Right lung (tissue), 10 donors: Measurements from ENCODE around the gene CLCN2. TPM values are rescaled to one million over a fixed set of nuclear protein-coding genes. Genes with fewer than 3 reads are reported as not detected.

Source experiments
- DNase-seq, 2 donors: peaks; one replicate each; pipeline ENCODE4 v3.0.0-alpha.2; 2013
- long read RNA-seq, 8 donors: transcript quantifications; one replicate each; lab custom pipeline, GENCODE V29; 2026
- polyA plus RNA-seq, 5 donors: library from polyadenylated mRNA; unstranded; fragments of 120-200 nt; gene quantifications; one replicate each; pipeline versions ENCODE4 v1.2.1 to v1.2.3, GENCODE V29; 2013; ENCODE audit warnings: inconsistent platforms in 1 of 5, low replicate concordance in 1 of 5; ENCODE audit not compliant: insufficient read length in 5 of 5, insufficient read depth in 1 of 5

CLCN2 gene
- 10 to 100 TPM in 2 of 5 donors, 1 to 10 TPM in 3; 8.6 to 12.5 (median 9.8) TPM for polyA plus RNA-seq
- long read RNA-seq, donor 1, partial matches to known transcripts: 0 of 4 reads
- long read RNA-seq, donor 1, other reads (novel, unspliced or antisense): 0 of 4 reads
- long read RNA-seq, donor 2, partial matches to known transcripts: 0 of 1 reads
- long read RNA-seq, donor 2, other reads (novel, unspliced or antisense): 0 of 1 reads
- long read RNA-seq, donor 3, partial matches to known transcripts: 0 of 3 reads
- long read RNA-seq, donor 3, other reads (novel, unspliced or antisense): 0 of 3 reads
- long read RNA-seq, donor 4, partial matches to known transcripts: 109 of 112 reads
- long read RNA-seq, donor 4, other reads (novel, unspliced or antisense): 0 of 112 reads
- long read RNA-seq, donor 5, partial matches to known transcripts: 0 of 1 reads
- long read RNA-seq, donor 5, other reads (novel, unspliced or antisense): 0 of 1 reads
- long read RNA-seq, donor 6, partial matches to known transcripts: 0 of 1 reads
- long read RNA-seq, donor 6, other reads (novel, unspliced or antisense): 0 of 1 reads
- long read RNA-seq, donor 7, partial matches to known transcripts: 160 of 172 reads
- long read RNA-seq, donor 7, other reads (novel, unspliced or antisense): 9 of 172 reads
- long read RNA-seq, donor 8, partial matches to known transcripts: 0 of 2 reads
- long read RNA-seq, donor 8, other reads (novel, unspliced or antisense): 0 of 2 reads

DNA sequence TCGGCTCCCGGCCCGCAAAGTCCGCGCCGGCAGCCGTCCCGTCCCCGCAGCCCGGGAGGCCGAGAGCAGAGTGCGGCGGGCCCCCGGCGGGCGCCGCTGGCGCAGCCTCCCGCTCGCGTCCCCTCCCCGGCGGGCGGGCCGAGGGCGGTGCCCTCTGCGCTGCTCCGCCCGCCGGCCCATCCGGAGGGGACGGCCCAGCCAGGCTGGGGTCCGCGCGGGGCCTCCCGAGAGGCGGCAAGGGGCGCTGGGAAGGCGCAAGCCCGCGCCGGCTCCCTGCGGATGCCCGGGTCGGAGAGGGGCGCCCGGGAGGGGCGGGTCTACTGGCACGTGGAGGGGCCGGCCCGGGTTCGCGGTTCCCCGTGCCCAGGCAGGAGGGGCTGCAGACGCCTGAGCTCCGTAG is at the start of gene CLCN2, which contains the start of gene POLR2H:
TSS of gene CLCN2 (minus strand) at position 74 of the 400 bp plus-strand sequence. CDS start 126 bp downstream, outside the sequence.
TSS of gene POLR2H (plus strand) at position 179 of the 400 bp plus-strand sequence. CDS start 1,783 bp downstream, outside the sequence.
- peak; percentile 78 to 80 for DNase-seq

DNA sequence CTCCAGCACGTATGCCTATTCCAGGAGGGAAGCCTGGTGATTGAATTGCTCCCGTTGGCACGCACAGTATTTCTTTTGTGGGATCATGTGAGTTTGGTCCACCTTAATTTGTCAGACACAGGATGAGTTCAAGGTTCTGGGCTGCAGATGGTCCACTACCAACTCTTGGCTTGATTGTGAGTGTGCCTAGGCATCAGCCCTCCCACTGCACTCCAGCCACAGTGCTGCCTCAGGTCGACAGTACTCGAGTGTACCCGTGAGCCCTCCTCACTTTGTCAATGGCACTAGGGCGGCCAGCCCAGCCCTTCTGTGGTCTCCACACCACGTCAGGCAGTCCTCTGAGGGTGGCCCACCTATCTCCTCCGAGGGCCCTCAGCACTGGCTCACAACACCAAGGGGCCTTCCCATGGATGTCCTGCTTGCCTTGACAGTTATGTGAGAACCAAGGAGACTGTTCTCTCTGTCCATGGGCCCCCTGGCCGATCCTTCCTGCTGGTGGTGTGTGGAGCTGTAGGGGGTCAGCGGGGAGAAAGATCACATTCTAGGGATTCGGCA is 48.6 kb upstream of the CLCN2 start:
- no peak for DNase-seq

DNA sequence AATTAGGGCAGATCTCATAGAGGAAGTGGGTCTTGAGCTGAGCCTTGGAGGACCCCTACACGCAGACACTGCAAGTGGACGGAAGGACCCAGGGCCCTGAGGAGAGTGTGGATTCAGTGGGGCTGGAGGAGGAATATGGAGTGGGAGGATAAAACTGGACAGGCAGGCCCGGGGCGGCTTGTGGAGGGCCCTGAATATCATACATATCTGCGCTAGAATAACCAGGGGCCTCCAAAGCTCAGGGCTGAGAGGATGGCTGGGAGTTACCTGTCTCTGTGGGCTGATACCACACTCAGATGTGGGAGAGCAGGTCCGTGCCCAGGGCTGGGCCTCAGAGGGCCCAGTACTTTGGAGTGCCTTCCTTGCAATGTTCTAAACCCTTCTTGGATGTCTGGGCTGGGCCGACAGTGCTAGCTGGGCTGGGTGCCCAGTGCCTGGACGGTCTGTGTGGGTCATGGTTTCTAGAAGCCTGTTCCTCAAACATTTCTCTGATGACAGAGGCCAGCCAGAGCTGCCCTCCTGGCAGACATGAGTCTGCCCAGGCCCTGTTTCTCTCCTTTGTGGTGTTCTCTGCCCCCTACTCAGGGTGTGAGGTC is 48.0 kb upstream of the CLCN2 start:
- no peak for DNase-seq

DNA sequence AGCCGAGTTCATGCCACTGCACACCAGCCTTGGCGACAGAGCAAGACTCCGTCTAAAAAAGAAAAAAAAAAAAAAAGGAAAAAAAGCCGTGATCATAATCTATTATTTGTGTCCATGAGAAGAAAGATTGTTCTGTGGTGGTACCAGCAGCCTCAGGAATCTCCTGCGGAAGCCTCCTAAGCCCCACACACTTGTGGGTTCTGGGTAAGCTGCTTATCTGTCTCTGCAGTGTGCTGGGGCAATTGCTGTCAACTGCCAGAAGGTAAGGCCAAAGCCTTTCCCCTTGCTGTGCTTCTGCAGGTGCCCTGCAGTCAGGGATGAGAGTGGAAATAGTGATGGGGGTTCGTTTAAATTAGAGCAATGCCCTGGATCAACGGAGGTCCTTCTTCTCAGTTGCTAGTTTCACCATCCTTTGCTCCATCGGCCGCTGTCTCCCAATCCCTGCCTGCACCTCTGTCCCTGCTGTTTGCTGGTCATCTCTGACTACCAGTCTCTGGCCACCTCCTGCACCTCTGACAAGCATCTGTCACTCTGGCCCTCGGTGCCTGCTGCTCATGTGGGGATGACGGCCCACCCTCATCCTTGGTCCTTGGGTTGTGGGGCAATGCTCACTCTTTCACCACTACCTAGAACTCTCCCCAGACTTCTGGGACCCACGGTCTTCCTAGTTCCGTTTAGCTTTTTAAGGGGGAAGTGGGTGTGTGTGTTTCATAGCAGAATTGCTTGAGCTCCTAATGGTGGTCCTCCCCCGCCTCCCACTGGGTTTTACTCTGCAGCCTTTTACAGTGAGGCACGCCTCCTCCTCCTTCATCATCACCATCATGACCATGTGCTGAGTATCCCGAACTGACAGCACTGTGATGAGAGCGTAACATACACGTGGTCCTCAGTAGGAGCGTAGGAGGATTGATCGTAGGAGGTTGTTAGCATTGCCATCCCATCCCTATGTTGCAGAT is 43.9 kb upstream of the CLCN2 start:
- no peak for DNase-seq

DNA sequence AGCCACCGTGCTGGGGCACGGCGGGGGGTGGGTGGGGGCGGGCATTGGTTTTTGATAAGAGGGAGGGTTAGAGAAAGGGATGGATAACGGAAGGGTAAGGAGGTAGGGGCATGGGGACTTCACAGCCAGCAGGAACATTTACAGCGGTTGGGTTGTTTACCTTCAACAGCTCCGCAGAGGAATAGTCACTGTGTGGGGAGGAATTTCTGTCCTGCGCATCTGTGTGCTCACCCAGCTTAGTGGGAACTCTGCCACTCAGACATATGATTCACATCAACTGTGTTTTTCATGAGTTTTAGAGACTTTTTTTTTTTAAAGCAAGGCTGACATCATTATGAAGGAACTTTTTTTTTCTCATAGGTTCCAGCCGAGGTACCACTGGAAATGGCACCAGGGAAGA is 38.0 kb upstream of the CLCN2 start:
- DNase-seq: peak in 1 of 2 donors; percentile 33

DNA sequence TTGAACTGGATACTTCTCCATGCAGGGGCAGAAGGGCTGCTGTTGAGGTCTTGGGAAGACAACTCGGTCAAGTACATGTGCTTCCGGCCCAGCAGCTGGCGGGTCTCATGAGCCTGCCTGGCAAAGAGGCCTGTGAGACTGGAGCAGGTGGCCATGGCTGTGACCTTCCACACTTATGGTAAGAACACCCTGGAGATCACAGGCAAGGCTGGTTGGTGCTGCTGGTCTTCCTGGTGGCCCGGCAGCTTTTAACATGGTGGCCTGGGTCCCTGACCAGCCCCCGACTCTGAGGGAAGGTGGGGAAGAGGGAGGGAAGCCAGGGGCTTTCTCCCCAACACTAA is 33.9 kb upstream of the CLCN2 start:
- no peak for DNase-seq

DNA sequence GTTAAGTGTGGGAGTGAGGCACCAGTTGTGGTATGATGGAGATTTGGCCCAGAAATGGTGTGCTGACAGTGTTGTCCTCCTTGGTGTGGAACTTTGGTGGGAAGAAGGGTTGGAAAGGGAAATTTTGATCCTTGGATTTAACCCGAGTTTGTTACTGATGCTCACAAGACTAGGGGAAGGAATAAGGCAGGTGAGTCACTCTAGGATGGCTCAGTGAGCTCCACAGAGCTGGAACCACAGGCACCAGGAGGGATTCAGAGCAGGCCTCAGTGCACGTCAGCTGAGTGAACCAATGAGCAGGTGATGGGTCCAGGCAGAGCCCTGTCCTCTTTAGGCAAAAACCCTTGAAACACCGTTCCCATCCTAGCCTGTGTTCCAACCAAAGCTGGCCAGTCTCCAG is 29.9 kb upstream of the CLCN2 start:
- no peak for DNase-seq

DNA sequence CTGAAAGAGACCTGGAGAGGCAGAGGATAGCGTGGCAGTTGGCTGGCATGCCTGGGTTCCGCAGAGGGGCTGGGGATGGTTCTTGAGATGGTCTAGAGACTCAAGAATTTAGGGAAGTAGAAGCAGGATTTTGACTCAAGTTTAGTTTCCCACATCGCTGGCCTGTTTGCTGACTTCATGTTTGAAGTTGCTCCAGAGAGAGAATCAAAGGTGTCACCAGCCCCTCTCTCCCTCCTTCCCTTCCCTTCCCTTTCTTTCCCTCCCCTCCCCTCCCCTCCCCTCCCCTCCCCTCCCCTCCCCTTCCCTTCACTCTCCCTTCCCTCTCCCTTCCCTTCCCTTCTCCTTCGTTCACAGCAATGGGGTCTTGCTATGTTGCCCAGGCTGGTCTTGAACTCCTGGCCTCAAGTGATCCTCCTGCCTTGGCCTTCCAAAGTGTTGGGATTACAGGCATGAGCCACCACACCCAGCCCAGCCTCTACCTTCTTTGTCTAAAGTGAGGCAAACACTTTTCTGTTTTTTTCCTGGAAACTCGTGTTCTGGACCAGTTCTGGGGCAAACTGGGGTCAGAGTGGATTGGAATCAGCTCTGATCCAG is 28.6 kb upstream of the CLCN2 start:
- no peak for DNase-seq

DNA sequence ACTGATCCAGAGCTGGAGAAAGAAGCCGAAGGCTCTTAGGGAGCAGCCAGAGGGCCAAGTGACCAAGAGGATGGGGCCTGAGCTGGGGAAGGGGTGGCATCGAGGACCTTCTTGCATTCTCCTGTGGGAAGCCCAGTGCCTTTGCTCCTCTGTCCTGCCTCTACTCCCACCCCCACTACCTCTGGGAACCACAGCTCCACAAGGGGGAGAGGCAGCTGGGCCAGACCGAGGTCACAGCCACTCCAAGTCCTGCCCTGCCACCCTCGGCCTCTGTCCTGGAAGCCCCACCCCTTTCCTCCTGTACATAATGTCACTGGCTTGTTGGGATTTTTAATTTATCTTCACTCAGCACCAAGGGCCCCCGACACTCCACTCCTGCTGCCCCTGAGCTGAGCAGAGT is 28.0 kb upstream of the CLCN2 start:
- no peak for DNase-seq

DNA sequence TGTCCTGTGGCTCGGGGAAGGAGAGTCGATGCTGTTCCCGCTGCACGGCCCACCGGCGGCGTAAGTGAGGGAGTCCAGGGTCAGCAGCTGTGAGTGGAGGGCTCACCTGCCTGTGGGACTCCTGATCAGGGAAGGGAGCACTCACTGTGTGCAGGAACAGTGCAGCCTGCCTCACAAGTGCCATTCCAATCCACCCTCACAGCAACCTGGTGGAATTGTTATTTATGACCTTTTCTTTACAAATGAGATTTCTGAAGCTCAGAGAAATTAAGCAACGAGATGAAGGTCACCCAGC is 27.5 kb upstream of the CLCN2 start:
- DNase-seq: no peak

DNA sequence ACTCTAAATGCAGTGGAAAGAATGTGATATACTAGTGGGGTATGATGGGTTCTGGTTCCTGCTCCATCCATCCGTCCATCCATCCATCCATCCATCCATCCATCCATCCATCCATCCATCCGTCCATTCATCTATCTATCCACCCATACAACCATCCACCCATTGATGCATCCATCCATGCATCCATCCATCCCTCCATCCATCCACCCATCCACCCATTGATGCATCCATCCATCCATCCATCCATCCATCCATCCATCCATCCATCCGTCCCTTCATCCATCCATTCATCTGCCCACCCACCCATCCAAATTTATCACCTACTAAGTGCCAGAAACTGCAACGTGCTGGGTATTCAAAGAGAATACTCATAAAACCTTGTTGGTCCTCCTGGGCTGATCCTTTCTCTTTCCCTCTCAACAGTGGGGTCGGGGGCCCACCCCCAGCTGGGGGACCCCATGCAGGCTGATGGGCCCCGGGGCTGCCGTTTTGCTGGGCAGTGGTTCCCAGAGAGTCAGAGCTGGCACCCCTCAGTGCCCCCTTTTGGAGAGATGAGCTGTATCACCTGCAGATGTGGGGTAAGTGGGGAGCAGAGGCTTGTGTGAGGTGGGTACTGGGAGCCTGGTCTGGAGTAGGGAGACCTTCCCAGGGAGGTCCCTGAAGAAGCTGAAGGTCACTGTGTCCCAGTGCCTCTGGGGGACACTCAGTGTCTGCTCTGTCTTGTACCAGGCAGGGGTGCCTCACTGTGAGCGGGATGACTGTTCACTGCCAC is 26.9 kb upstream of the CLCN2 start:
- DNase-seq: no peak

DNA sequence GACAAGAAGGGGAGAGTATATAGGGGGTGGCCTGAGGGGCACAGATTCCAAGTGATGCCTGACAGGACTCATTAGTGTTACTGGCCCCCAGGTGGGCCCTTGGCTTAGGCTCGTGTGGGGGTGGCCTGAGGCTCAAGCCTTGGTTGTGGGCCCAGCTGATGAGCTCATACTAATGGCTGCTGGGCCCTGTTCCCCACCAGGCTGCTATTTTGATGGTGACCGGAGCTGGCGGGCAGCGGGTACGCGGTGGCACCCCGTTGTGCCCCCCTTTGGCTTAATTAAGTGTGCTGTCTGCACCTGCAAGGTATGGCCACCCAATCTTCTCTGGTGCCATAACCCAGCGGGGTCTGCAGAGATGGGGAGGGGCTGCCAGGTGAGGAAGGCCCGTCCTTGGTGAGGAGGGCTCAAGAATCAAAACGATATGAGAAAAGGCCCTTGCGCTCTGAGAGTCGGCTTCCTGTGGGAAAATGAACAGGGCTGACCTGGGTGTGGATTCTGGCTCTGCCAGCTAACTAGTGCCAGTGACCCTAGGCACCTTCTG is 25.8 kb upstream of the CLCN2 start:
- DNase-seq: no peak

DNA sequence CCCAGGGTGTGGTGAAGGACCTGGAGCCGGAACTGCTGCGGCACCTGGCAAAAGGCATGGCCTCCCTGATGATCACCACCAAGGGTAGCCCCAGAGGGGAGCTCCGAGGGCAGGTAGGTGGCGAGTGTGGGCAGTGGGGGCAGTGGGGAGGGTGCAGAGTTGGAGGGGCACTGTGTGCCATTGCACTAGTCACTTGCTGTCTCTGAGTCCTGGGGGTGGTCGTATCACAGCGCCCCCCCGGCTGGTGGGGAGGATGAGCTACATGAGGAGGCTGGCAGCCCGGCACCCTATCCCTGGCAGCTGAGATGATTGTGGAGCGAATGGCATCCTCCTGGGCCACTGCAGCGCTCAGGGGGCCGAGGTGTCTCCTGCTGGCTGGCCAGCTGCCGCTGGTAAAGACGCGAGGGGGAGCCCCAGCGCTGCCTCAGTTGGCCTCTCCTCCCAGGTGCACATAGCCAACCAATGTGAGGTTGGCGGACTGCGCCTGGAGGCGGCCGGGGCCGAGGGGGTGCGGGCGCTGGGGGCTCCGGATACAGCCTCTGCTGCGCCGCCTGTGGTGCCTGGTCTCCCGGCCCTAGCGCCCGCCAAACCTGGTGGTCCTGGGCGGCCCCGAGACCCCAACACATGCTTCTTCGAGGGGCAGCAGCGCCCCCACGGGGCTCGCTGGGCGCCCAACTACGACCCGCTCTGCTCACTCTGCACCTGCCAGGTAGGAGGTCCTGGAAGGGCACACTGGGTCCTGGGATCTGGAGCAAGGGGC is 24.8 kb upstream of the CLCN2 start:
- DNase-seq: no peak

DNA sequence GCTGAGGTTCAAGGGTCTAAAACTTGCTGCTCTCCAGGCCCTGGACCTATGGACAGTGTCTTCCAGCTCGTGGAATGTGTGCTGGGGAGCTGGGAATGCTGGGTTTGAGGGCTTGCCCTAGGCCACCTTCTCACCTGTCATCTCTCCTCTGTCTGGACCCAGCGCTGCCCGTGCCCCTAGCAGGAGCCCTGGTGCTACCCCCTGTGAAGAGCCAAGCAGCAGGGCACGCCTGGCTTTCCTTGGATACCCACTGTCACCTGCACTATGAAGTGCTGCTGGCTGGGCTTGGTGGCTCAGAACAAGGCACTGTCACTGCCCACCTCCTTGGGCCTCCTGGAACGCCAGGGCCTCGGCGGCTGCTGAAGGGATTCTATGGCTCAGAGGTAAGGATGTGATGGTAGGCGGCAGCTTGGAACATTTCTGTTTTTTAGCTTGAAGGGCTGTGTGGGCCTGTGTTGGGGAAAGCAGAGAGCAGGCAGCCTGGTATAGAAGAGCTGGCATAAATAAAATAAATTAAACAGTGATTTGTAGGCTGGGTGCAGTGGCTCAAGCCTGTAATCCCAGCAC is 23.5 kb upstream of the CLCN2 start:
- DNase-seq: no peak

DNA sequence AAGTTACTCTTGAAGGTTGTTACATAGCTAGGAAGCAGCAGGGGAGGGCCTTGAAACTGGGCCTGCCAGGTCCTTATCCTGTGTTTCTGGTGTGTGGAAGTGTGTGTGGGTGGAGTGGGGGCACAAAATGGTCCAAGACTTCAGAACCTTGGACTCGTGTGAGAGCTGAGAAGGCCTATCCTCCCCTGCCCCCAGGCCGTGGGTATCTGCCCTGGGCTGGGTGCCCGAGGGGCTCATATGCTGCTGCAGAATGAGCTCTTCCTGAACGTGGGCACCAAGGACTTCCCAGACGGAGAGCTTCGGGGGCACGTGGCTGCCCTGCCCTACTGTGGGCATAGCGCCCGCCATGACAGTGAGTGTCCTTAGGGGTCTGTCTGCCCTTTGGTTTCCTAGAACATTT is 22.9 kb upstream of the CLCN2 start:
- DNase-seq: no peak

DNA sequence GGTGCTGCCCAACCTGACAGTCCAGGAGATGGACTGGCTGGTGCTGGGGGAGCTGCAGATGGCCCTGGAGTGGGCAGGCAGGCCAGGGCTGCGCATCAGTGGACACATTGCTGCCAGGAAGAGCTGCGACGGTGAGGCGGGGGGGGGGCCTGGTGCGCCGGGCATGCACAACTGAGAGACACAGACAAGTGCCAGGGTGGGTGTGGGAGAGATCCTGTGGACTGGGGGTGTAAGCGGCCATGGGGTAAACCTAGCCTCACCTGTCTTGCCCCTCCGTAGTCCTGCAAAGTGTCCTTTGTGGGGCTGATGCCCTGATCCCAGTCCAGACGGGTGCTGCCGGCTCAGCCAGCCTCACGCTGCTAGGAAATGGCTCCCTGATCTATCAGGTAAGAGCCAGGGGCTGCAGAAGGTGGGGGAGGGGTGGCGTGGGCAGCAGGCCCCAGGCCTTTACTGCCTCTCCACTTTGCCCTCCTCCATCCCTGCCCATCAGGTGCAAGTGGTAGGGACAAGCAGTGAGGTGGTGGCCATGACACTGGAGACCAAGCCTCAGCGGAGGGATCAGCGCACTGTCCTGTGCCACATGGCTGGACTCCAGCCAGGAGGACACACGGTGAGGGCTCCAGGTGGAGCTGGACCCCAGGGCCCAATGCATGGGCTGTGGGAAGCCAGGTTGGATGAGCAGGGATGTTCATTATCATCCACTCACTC is 21.8 kb upstream of the CLCN2 start:
- DNase-seq: no peak

DNA sequence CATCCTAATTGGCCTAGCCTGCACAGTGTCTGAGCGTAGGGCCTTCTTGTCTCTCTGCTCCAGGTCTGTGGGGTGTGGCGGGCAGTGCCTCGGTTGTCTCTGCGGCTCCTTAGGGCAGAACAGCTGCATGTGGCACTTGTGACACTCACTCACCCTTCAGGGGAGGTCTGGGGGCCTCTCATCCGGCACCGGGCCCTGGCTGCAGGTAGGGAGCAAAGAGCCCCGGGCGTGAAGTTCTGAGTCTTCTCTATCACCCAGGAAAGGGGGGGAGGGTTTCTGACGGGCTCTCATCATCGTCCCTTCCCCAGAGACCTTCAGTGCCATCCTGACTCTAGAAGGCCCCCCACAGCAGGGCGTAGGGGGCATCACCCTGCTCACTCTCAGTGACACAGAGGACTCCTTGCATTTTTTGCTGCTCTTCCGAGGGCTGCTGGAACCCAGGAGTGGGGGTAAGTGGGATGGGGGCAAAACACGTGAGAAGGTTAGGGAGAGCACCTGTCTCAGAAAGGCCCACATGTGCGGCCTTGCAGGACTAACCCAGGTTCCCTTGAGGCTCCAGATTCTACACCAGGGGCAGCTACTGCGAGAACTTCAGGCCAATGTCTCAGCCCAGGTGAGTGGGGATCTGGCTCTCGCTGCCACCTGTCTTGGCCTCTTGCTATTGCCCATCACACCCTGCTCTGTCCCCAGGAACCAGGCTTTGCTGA is 21.1 kb upstream of the CLCN2 start:
- DNase-seq: no peak
